Heart left ventricle (tissue), 16 donors: ENCODE measurements around the gene IFITM5. TPM values are rescaled to one million over a fixed set of nuclear protein-coding genes. Genes with fewer than 3 reads are reported as not detected.

Experiments
- ATAC-seq, 4 donors: fragments of 200-7000 bp; cut with Tn5 transposase; one replicate each; pipeline ENCODE4 v1.9.1; 2020 to 2022; ENCODE audit warnings: moderate library complexity in 4 of 4, mild to moderate bottlenecking in 3 of 4, moderate number of reproducible peaks in 1 of 4
- DNase-seq, 5 donors: peaks; one replicate each; pipeline ENCODE4 v3.0.0-alpha.2; 2020
- H3K27ac ChIP-seq, 12 donors: fragments of 200-600 bp; sonication (generic) in 4 of 12; one replicate each; pipeline versions ENCODE4 v1.5.0 to v1.8.0; 2016 to 2022; ENCODE audit warnings: mild to moderate bottlenecking in 2 of 12
- H3K27me3 ChIP-seq, 9 donors: fragments of 200-600 bp; sonication (generic) in 2 of 9; one replicate each; pipeline versions ENCODE4 v1.5.1 to v1.8.0; 2016 to 2022; ENCODE audit warnings: mild to moderate bottlenecking in 3 of 9
- H3K36me3 ChIP-seq, 9 donors: fragments of 200-600 bp; sonication (generic) in 2 of 9; one replicate each; pipeline versions ENCODE4 v1.5.0 to v1.8.0; 2018 to 2022; ENCODE audit warnings: mild to moderate bottlenecking in 2 of 9
- H3K4me1 ChIP-seq, 12 donors: fragments of 200-600 bp; sonication (generic) in 4 of 12; one replicate each; pipeline versions ENCODE4 v1.5.0 to v1.8.0; 2016 to 2022; ENCODE audit warnings: mild to moderate bottlenecking in 3 of 12
- H3K4me3 ChIP-seq, 12 donors: fragments of 200-600 bp; sonication (generic) in 4 of 12; one replicate each; pipeline versions ENCODE4 v1.5.0 to v1.8.0; 2017 to 2022; ENCODE audit warnings: mild to moderate bottlenecking in 9 of 12, moderate library complexity in 4 of 12
- H3K9me3 ChIP-seq, 12 donors: fragments of 200-600 bp; sonication (generic) in 4 of 12; one replicate each; pipeline versions ENCODE4 v1.5.0 to v1.8.0; 2016 to 2022; ENCODE audit warnings: mild to moderate bottlenecking in 1 of 12
- POLR2A ChIP-seq, 2 donors: fragments of 450-650 bp; IDR thresholded peaks; one replicate each; pipeline ENCODE4 v1.6.1; 2017; ENCODE audit warnings: antibody characterized with exemption in 2 of 2, mild to moderate bottlenecking in 2 of 2, moderate library complexity in 2 of 2
- WGBS, 4 donors: extraction: QIAGEN DNeasy Blood & Tissue Kit in 2 of 4; methylation state at CpG; one replicate each; pipeline versions ENCODE4 v1.1.5 to v1.1.7; 2013 to 2018; 5-methylcytosine and 5-hydroxymethylcytosine counted together
- intact Hi-C, 10 donors: fragments of 100-400 bp; cut with DNase I; formaldehyde crosslinking; loops; one replicate each; pipeline versions ENCODE4 v1.11.1 to v1.14.2; 2022
- polyA plus RNA-seq, 2 donors: library from polyadenylated mRNA; stranded (reverse); fragments of 200-250 nt; gene quantifications; one replicate each; pipeline ENCODE4 v1.2.3, GENCODE V29; 2013
- total RNA-seq, 9 donors: library from RNA; depleted of rRNA in 2 of 9; stranded (reverse); fragments of >200 nt in 2 of 9; fragmentation: NEBNext Ultra II Directional in 3 of 9; extraction: Animal tissue kit (Norgen Biotek cat#: 25700) in 3 of 9; gene quantifications; one replicate each; pipeline versions ENCODE4 v1.1.0 to v1.2.4, GENCODE V29; 2016 to 2023
- TF ChIP-seq, protein P1 (sequence below), 12 donors: fragments of 200-600 bp; sonication (generic) in 4 of 12; IDR thresholded peaks; one replicate each; pipeline versions ENCODE4 v1.5.0 to v1.8.0; 2018 to 2022; ENCODE audit warnings: antibody characterized with exemption in 12 of 12, mild to moderate bottlenecking in 5 of 12
- donor health status: ischemic (EF 13 %, LVEDD 7.1; RV severe dilation, severe dysfunction).
- donor health status: healthy with polysubstance abuse.
- donor health status: DM: no; HTN: yes; CAD: no.
- donor health status: DM: no; HTN: no; CAD: no.
- donor health status: ischemic (EF 25% LVEDD 6.9; RV normal size, moderate dysfunction).
- donor health status: ischemic (EF 25% LVEDD 5.7; RV mildly dilated, moderate dysfunction).
- donor health status: healthy.
- donor health status: DM: yes; HTN: yes; CAD: no.
- donor health status: ischemic (EF 35%, LVEDD 5.7; RV mildly dilated, moderate dysfunction).
- donor health status: nonischemic (EF 11% LVEDD 7.7; RV severe dilation, severe dysfunction).
- donor health status: DM: yes; HTN: yes; CAD: no.
- donor health status: PGD.
- donor health status: ischemic (EF 29% LVEDD 5.4; RV normal size, mild dysfunction).
- donor health status: nonischemic (EF 23%, LVEDD 6.1; RV moderate dilation, normal function).

IFITM5 gene
- total and polyA plus RNA-seq, 11 donors = not detected

DNA sequence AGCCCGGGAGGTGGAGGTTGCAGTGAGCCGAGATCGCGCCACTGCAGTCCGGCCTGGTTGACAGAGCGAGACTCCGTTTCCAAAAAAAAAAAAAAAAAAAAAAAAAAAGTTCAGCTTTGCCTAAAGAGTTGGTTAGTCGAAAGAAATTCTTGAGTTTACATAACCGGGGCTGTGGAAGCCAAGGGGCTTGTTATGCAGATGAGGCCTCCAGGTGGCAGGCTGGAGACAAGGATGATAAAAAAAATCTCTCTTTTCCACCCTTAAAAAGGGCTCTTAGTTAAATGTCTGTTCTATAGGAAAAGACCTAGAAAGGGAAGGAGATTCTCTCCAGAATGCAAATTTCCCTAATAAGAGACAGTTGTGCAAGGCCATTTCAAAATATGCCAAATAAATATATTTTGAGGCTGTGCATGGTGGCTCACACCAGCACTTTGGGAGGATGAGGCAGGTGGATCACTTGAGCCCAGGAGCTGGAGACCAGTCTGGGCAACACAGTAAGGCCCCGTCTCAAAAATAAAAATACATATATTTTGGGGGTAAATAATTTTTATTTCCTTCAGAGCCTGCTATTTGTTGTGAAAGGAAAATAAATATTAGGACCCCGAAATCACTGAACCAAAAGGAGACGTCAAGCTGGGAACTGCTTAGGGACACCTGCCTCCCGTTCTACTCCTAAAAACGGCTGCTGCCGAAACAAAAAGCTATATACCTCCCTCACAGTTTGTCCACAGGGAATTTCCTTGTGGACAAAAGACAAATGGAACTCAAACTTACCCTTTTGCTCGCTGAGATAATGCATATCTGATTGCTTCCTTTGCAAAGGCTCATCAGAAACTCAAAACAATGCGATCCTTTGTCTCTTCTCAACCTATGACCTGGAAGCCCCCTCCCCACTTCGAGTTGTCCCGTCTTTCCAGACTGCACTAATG lies 5.9 kb upstream of the IFITM5 start:
- peak overlapping the region in 6 of 12 donors; percentile 11 to 99 (median 62) for H3K27ac ChIP-seq
- no peaks in the 10 kb centered on the region for H3K9me3 ChIP-seq
- peaks cover 0 to 10% (median 0%) of the 10 kb centered on the region in 9 donors for H3K36me3 ChIP-seq
- H3K4me3 ChIP-seq = no peak overlapping the region
- H3K4me1 ChIP-seq = peaks cover 0 to 42% (median 15%) of the 10 kb centered on the region in 12 donors
- peaks cover 0 to 21% (median 4%) of the 10 kb centered on the region in 9 donors for H3K27me3 ChIP-seq
- 33 to 39% (median 34%) methylated on average over 19 of the region's 19 CpGs for WGBS, 4 donors
- intact Hi-C loops = loop anchor here in 7 of 10 donors (5.0 to 10.0 kb wide), 5 partner anchors 50 to 200 kb away; partner anchors contain the start of genes BET1L (in 2 of the 7), RIC8A (in 2 of the 7) and RNH1 (in 1 of the 7)
- peak in 1 of 4 donors; percentile 19 for ATAC-seq
- TF ChIP-seq, protein P1, sequence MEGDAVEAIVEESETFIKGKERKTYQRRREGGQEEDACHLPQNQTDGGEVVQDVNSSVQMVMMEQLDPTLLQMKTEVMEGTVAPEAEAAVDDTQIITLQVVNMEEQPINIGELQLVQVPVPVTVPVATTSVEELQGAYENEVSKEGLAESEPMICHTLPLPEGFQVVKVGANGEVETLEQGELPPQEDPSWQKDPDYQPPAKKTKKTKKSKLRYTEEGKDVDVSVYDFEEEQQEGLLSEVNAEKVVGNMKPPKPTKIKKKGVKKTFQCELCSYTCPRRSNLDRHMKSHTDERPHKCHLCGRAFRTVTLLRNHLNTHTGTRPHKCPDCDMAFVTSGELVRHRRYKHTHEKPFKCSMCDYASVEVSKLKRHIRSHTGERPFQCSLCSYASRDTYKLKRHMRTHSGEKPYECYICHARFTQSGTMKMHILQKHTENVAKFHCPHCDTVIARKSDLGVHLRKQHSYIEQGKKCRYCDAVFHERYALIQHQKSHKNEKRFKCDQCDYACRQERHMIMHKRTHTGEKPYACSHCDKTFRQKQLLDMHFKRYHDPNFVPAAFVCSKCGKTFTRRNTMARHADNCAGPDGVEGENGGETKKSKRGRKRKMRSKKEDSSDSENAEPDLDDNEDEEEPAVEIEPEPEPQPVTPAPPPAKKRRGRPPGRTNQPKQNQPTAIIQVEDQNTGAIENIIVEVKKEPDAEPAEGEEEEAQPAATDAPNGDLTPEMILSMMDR (IDR thresholded peaks at IDR 0.05) = peak; percentile 55 to 76 (median 64)
- TF ChIP-seq POLR2A (IDR thresholded peaks at IDR 0.05) = no peak
- DNase-seq = peak in 4 of 5 donors; percentile 59 to 73 (median 68)

DNA sequence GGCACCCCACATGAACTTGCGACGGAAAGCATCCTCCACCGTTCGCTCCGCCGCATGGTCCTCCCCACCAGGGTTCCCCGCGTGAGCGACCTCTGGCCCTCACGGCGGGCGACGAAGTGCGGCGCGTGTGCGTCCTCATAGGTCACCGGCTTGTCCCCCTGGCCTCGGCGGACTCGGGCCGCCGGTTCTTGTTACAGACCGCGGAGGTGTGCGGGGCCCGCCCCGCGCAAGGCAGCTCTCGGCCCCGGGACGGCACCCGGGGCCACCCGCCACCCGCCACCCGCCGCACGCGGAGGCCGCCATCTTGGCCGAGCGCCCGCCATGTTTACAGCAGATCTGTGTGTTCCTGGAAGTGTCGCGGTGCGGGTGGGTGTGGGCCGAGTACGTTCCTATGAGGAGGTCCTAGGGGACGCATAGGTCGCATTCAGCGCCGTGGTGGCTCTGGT lies 4.8 kb upstream of the IFITM5 start:
- DNase-seq (peak in 1 of 5 donors; percentile 60), ATAC-seq (no peak)
- 76 to 90% (median 79%) methylated on average over 40 to 52 of the region's 52 CpGs for WGBS, 4 donors
- Histone ChIP-seq H3K27me3 (peaks cover 4 to 32% (median 12%) of the 10 kb centered on the region in 9 donors), H3K9me3 (no peaks in the 10 kb centered on the region), H3K4me3 (no peak overlapping the region), H3K36me3 (peaks cover 0 to 2% (median 0%) of the 10 kb centered on the region in 9 donors), H3K27ac (no peak overlapping the region), H3K4me1 (peaks cover 0 to 32% (median 14%) of the 10 kb centered on the region in 12 donors)
- TF ChIP-seq, protein P1 (IDR thresholded peaks at IDR 0.05) = no peak
- no peak for TF ChIP-seq POLR2A (IDR thresholded peaks at IDR 0.05)
- intact Hi-C loops = loop anchor here in 3 of 10 donors (5.0 to 10.0 kb wide), 3 partner anchors 51 to 201 kb away; partner anchors contain the start of gene RNH1 (in 1 of the 3)

DNA sequence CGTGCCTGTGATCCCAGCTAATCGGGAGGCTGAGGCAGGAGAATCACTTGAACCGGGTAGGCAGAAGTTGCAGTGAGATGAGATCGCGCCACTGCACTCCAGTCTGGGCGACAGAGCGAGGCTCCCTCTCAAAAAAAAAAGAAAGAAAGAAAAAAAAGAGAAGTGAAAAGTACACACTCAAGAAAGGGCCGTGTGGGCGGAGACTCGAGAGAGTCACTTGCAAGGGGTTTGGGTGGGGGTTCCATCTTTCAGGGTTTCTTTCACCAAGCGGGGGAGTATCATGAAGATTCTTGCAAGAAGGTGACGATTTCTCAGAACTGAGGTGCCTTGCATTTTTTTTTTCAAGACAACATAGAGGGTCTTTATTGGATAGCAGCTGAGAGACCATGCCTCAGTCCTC lies 4.0 kb upstream of the IFITM5 start:
- DNase-seq (no peak), ATAC-seq (no peak)
- Histone ChIP-seq H3K9me3 (no peaks in the 10 kb centered on the region), H3K4me3 (no peak overlapping the region), H3K27ac (no peak overlapping the region), H3K27me3 (peaks cover 4 to 38% (median 17%) of the 10 kb centered on the region in 9 donors), H3K4me1 (peaks cover 0 to 32% (median 14%) of the 10 kb centered on the region in 12 donors), H3K36me3 (no peaks in the 10 kb centered on the region)
- no peak for TF ChIP-seq POLR2A (IDR thresholded peaks at IDR 0.05)
- TF ChIP-seq, protein P1 (IDR thresholded peaks at IDR 0.05) = no peak
- intact Hi-C loops = loop anchor here in 3 of 10 donors (5.0 to 10.0 kb wide), 3 partner anchors 51 to 201 kb away; partner anchors contain the start of gene RNH1 (in 1 of the 3)
- WGBS, 4 donors = 87 to 93% (median 90%) methylated on average over 12 of the region's 12 CpGs
